AG04450 (cell line): ENCODE data around the gene SLC39A5. TPM values are rescaled to one million over a fixed set of nuclear protein-coding genes. Genes with fewer than 3 reads are reported as not detected.

Experiments used
- CTCF ChIA-PET: fragments of 300-600, 350-600 bp; formaldehyde crosslinking; extraction: SDS; loops from one replicate; lab custom pipeline; 2022; ENCODE audit warnings: antibody characterized with exemption, inconsistent platforms; lab: Charles Lee
- POLR2A ChIA-PET: fragments of 350-600 bp; formaldehyde crosslinking; extraction: SDS; loops from one replicate; lab custom pipeline; 2021; ENCODE audit warnings: antibody characterized with exemption, inconsistent platforms; lab: Yijun Ruan, JAX
- DNase-seq: peaks from one replicate; pipeline ENCODE4 v3.0.0-alpha.2; 2011; ENCODE audit warnings: low read depth, low spot score
- H3K27ac ChIP-seq: one replicate; pipeline ENCODE4 v1.5.1; 2012; ENCODE audit warnings: low read depth, low read length, control low read depth
- H3K27me3 ChIP-seq: one replicate; pipeline ENCODE4 v1.6.0; 2012; ENCODE audit warnings: low read length; ENCODE audit not compliant: control insufficient read depth, insufficient read depth
- H3K4me3 ChIP-seq: 2 replicates; pipeline ENCODE4 v1.5.1; 2011; ENCODE audit warnings: mild to moderate bottlenecking, low read depth, low read length, control low read depth
- H3K9me3 ChIP-seq: 2 replicates; pipeline ENCODE4 v1.5.1; 2012; ENCODE audit warnings: low read length; ENCODE audit not compliant: control insufficient read depth, insufficient read depth
- CTCF ChIP-seq: IDR thresholded peaks from 2 replicates; pipeline ENCODE4 v1.5.1; 2011; ENCODE audit warnings: low read depth, low read length, control low read depth, inconsistent platforms
- polyA plus RNA-seq: library from polyadenylated mRNA; depleted of rRNA; stranded (reverse); fragments of >200 nt; gene quantifications from 2 replicates; pipeline ENCODE4 v1.2.3, GENCODE V29; 2011

SLC39A5 gene
- polyA plus RNA-seq, 1 experiment = not detected

- no peaks in the 10 kb centered on the region for H3K9me3 ChIP-seq
- ChIA-PET CTCF (no interaction called here), POLR2A (interaction anchor here (3.0 kb wide), 1 partner anchor 13 kb away, joined by 9 read pairs; the partner anchor contains the start of gene RNF41)
- no peak for DNase-seq
- H3K4me3 ChIP-seq = no peak overlapping the region
- H3K27me3 ChIP-seq = no peaks in the 10 kb centered on the region
- no peak for TF ChIP-seq CTCF
- no peak overlapping the region for H3K27ac ChIP-seq
Measured at GRCh38 chr12:56234746-56235436, 5.0 kb downstream of the SLC39A5 start.

GRCh38 chr12:56236091-56236490 is 6.2 kb downstream of the SLC39A5 start:
- CTCF ChIA-PET = no interaction called here
- DNase-seq = no peak
- Histone ChIP-seq H3K4me3 (no peak overlapping the region), H3K27me3 (no peaks in the 10 kb centered on the region), H3K27ac (no peak overlapping the region), H3K9me3 (no peaks in the 10 kb centered on the region)
- POLR2A ChIA-PET = interaction anchor here (0.5 to 3.0 kb wide), 4 partner anchors 14 to 80 kb away, joined by 3 to 9 read pairs (median 4); partner anchors contain the start of genes CNPY2 and RNF41
- no peak for TF ChIP-seq CTCF

- H3K27me3 ChIP-seq = no peaks in the 10 kb centered on the region
- TF ChIP-seq CTCF = no peak
- H3K4me3 ChIP-seq = no peak overlapping the region
- POLR2A ChIA-PET = interaction anchor here (3.0 kb wide), 1 partner anchor 15 kb away, joined by 9 read pairs; the partner anchor contains the start of gene RNF41
- no peaks in the 10 kb centered on the region for H3K9me3 ChIP-seq
- no peak for DNase-seq
- CTCF ChIA-PET = no interaction called here
- H3K27ac ChIP-seq = no peak overlapping the region
Measured at GRCh38 chr12:56236985-56237384, 7.1 kb downstream of the SLC39A5 start.

- H3K27me3 ChIP-seq = no peaks in the 10 kb centered on the region
- ChIA-PET POLR2A (interaction anchor here (3.0 kb wide), 1 partner anchor 15 kb away, joined by 9 read pairs; the partner anchor contains the start of gene RNF41), CTCF (no interaction called here)
- H3K27ac ChIP-seq = no peak overlapping the region
- no peak for DNase-seq
- TF ChIP-seq CTCF = no peak
- no peaks in the 10 kb centered on the region for H3K9me3 ChIP-seq
- no peak overlapping the region for H3K4me3 ChIP-seq
Measured at GRCh38 chr12:56237552-56237951, 7.7 kb downstream of the SLC39A5 start.
